Pancreas (tissue), 10 donors: ENCODE data around the gene TRIM8. TPM values are rescaled to one million over a fixed set of nuclear protein-coding genes. Genes with fewer than 3 reads are reported as not detected.

Experiments
- ATAC-seq, 4 donors: fragments of 200-7000 bp; cut with Tn5 transposase; one replicate each; pipeline versions ENCODE4 v1.8.0 to v1.9.1; 2020; ENCODE audit warnings: mild to moderate bottlenecking in 4 of 4, moderate library complexity in 4 of 4
- DNase-seq, 6 donors: peaks; one replicate each; pipeline ENCODE4 v3.0.0-alpha.2; 2020
- FAIRE-seq: peaks from 2 replicates; lab custom pipeline; 2012; peaks lifted over from hg19 to GRCh38; lab: Jason Lieb, UNC
- H3K27ac ChIP-seq, 4 donors: fragments of 200-600 bp; sonication (generic); 1 replicate in 3 of 4; 2 replicates in 1 of 4; pipeline versions ENCODE4 v1.5.0 to v1.8.0; 2020
- H3K27me3 ChIP-seq, 4 donors: fragments of 200-600 bp; one replicate each; pipeline ENCODE4 v1.8.0; 2021
- H3K36me3 ChIP-seq, 3 donors: fragments of 200-600 bp; sonication (generic) in 1 of 3; one replicate each; pipeline versions ENCODE4 v1.5.0 to v1.8.0; 2020 to 2021
- H3K4me1 ChIP-seq, 3 donors: fragments of 200-600 bp; one replicate each; pipeline ENCODE4 v1.8.0; 2021
- H3K4me3 ChIP-seq, 4 donors: fragments of 200-600 bp; sonication (generic) in 2 of 4; one replicate each; pipeline versions ENCODE4 v1.5.0 to v1.8.0; 2020 to 2021
- H3K9me3 ChIP-seq, 4 donors: fragments of 200-600 bp; one replicate each; pipeline ENCODE4 v1.8.0; 2021
- WGBS, 2 donors: extraction: QIAGEN DNeasy Blood & Tissue Kit; methylation state at CpG; one replicate each; pipeline ENCODE4 v1.1.7; 2013; 5-methylcytosine and 5-hydroxymethylcytosine counted together
- intact Hi-C, 3 donors: fragments of 100-400 bp; cut with DNase I; formaldehyde crosslinking; loops; one replicate each; pipeline versions ENCODE4 v1.11.1 to v1.14.2; 2022
- polyA plus RNA-seq, 2 donors: library from polyadenylated mRNA; stranded (reverse); fragments of 200-250 nt; gene quantifications; one replicate each; pipeline ENCODE4 v1.2.3, GENCODE V29; 2013
- total RNA-seq, 6 donors: library from RNA; stranded (reverse); fragmentation: NEBNext Ultra II Directional in 4 of 6; extraction: Animal tissue kit (Norgen Biotek cat#: 25700) in 4 of 6; gene quantifications; one replicate each; pipeline versions ENCODE4 v1.2.1 to v1.2.4, GENCODE V29; 2021 to 2023
- TF ChIP-seq, protein P1 (sequence below), 4 donors: fragments of 200-600 bp; sonication (generic) in 3 of 4; IDR thresholded peaks; one replicate each; pipeline versions ENCODE4 v1.5.0 to v1.8.0; 2021; ENCODE audit warnings: antibody characterized with exemption in 4 of 4
- donor health status: healthy with polysubstance abuse.
- donor health status: DM: no; HTN: no; CAD: no; lungs with moderate emphysema.
- donor health status: DM: no; HTN: no; CAD: no.
- donor health status: control.
- donor health status: control.
- donor health status: Bipolar disorder and iron deficiency.
- donor health status: DM: yes; HTN: yes; CAD: no.
- donor health status: DM: no; HTN: no; CAD: no.
- donor health status: DM: no; HTN: no; CAD: no.
- donor health status: DM: yes; HTN: yes; CAD: no.

The TRIM8 gene
- total and polyA plus RNA-seq, 8 donors = 42.2 to 106 (median 74.1) TPM

DNA sequence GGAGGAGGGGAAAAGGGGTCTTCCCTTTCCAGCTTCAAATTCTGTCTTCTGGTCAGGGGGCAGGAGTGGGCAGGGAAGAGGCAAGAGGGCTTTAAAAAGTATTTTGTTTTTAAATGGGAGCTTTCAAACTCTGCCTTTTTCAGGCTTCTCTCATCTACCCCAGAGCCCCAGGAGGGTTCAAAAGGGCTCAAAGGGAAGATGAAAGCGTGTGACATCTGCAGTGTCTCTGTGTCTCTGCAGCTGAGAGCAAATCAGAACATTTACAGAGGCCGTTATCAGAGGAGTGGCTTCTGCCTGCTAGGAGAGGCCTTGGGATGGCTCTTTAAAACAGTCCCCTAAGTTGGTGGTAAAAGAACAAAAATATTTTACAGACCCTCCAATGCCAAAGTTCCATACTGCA, 30.3 kb downstream of the TRIM8 start:
- no peak for ATAC-seq
- Histone ChIP-seq H3K27ac (peak overlapping the region in 2 of 4 donors; percentile 24 to 53), H3K9me3 (no peaks in the 10 kb centered on the region), H3K27me3 (no peaks in the 10 kb centered on the region), H3K36me3 (no peaks in the 10 kb centered on the region), H3K4me3 (no peak overlapping the region), H3K4me1 (peaks cover 0 to 23% (median 12%) of the 10 kb centered on the region in 3 donors)
- FAIRE-seq = no peak
- intact Hi-C loops = no loop called here
- WGBS, 2 donors = 75 to 81% methylated on average over 2 of the region's 2 CpGs
- peak in 1 of 6 donors; percentile 4 for DNase-seq
- TF ChIP-seq, protein P1, sequence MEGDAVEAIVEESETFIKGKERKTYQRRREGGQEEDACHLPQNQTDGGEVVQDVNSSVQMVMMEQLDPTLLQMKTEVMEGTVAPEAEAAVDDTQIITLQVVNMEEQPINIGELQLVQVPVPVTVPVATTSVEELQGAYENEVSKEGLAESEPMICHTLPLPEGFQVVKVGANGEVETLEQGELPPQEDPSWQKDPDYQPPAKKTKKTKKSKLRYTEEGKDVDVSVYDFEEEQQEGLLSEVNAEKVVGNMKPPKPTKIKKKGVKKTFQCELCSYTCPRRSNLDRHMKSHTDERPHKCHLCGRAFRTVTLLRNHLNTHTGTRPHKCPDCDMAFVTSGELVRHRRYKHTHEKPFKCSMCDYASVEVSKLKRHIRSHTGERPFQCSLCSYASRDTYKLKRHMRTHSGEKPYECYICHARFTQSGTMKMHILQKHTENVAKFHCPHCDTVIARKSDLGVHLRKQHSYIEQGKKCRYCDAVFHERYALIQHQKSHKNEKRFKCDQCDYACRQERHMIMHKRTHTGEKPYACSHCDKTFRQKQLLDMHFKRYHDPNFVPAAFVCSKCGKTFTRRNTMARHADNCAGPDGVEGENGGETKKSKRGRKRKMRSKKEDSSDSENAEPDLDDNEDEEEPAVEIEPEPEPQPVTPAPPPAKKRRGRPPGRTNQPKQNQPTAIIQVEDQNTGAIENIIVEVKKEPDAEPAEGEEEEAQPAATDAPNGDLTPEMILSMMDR (IDR thresholded peaks at IDR 0.05) = no peak

DNA sequence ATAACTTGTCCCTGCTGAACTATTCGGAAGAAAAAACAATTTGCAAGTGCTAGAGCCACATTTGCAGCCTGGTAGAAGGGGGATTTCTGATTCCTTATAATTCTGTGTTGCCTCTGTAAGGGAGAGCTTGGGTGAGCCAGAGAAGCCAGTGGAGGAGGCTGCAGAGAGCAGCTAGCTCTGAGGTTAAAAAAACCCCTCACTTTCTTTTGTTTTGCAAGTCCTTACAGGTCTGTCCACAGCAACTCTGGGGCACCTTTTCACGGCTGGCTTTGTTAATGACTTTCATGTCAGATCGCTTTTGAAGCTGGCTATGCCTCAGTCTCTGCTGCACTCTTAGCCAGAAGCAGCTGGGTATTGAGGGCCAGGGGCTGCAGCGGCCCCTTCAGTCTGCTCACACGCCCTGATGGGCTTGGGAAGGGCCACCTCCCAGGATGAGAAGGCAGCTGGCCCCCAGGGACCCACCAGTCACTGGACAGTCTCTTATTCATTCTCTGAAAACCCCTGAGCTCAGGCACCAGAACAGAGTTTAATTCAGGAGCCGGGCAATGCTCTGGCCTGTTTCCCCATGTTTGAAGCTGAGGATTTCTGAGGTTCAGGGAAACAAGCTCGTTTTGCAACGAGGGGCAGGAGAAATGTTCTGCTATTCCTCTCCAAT, 30.9 kb downstream of the TRIM8 start:
- Histone ChIP-seq H3K27me3 (no peaks in the 10 kb centered on the region), H3K4me1 (peaks cover 0 to 17% (median 12%) of the 10 kb centered on the region in 3 donors), H3K9me3 (no peaks in the 10 kb centered on the region), H3K36me3 (no peaks in the 10 kb centered on the region), H3K4me3 (no peak overlapping the region), H3K27ac (peak overlapping the region in 2 of 4 donors; percentile 51 to 53)
- TF ChIP-seq, protein P1 (IDR thresholded peaks at IDR 0.05) = no peak
- intact Hi-C loops = no loop called here
- DNase-seq (peak in 1 of 6 donors; percentile 24), FAIRE-seq (no peak), ATAC-seq (no peak)
- 65 to 68% methylated on average over 8 of the region's 8 CpGs for WGBS, 2 donors

DNA sequence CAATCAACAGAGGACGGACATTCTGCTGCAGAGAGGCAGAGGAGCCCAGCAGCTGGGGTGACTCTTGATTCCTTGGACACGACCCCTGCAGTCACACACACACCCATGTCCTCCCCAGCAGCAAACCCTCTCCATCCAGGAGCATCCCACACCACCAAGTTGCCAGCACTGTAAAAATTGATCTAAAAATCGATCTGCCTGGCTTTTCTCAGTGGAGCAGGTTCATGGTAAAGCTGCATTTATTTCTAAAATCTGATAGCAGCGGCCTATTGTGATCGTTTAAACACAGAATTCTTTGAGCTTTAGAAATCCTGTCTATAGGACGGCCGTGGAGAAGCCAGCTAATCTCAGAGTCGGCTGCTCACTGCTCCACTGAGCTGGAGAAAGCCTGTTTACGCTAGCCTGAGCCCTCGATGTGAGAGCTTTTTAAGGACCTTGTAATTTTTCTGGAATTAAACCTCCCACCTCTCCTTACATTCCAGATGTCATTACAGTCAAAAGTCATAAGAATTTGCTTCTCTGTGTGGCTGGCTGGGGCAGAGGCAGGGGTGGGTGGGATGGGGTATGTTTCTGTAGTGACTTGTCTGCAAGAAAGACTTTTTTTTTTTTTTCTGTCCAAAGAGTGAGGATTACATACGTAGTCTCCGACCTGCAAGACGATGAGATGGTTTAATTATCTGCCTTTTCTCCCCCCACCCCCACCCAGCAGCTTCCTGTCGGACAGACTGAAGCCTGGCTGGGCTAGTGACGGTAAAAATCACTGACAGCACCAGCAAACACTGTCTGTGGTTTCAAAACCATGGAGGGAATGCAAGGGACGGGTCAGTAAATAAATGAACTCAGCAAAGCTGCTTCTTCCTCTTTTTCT, 31.6 kb downstream of the TRIM8 start:
- WGBS, 2 donors = 55 to 62% methylated on average over 16 of the region's 16 CpGs
- no peak for FAIRE-seq
- H3K36me3 ChIP-seq = no peaks in the 10 kb centered on the region
- peak in 3 of 6 donors; percentile 4 to 59 (median 23) for DNase-seq
- H3K4me1 ChIP-seq = peaks cover 0 to 17% (median 12%) of the 10 kb centered on the region in 3 donors
- intact Hi-C loops = no loop called here
- TF ChIP-seq, protein P1 (IDR thresholded peaks at IDR 0.05) = no peak
- H3K27ac ChIP-seq = peak overlapping the region in 2 of 4 donors; percentile 51 to 53
- no peaks in the 10 kb centered on the region for H3K27me3 ChIP-seq
- no peak overlapping the region for H3K4me3 ChIP-seq
- no peaks in the 10 kb centered on the region for H3K9me3 ChIP-seq
- ATAC-seq = peak in 2 of 4 donors; percentile 18 to 32

DNA sequence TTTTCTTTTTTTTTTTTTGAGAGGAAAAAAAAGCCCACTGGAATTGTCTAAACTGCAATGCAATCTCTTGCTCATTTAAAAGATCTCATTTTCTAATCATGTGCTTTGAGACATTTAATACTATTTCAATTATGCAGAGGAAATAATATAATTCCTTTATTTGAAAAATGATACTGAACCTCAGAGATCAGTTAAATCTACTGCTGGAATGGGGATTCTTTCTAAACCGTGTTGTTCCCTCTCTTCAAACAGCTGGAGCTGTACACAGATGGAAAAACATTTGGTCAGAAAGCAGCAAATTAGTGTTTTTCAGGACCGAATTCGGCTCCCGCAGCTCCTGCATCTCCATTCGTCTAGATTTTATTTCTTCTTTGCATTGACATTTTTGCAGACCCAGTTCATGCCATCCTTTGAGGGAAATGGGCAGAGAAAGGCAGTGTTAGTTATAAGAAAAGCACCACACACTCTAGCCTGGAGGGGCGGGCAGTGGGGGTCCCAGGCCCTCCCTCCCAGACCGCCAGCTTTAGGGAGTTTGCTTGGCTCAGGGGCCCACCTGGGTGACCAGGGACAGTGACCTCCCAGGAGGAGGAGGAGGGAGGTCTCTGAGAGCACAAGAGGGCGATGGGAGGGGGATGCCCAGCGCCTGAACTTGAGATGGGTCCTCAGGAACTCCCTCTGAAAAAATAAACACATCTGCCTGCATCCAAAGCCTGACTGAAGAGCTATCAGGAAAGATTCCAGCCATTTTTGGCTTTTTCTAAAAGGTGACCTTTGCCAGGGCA, 32.4 kb downstream of the TRIM8 start:
- ATAC-seq (no peak), DNase-seq (peak in 1 of 6 donors; percentile 34), FAIRE-seq (no peak)
- Histone ChIP-seq H3K4me3 (no peak overlapping the region), H3K27ac (peak overlapping the region in 2 of 4 donors; percentile 2 to 53), H3K9me3 (no peaks in the 10 kb centered on the region), H3K4me1 (peaks cover 0 to 17% (median 12%) of the 10 kb centered on the region in 3 donors), H3K27me3 (no peaks in the 10 kb centered on the region), H3K36me3 (no peaks in the 10 kb centered on the region)
- intact Hi-C loops = no loop called here
- 89 to 91% methylated on average over 9 of the region's 9 CpGs for WGBS, 2 donors
- TF ChIP-seq, protein P1 (IDR thresholded peaks at IDR 0.05) = no peak
